Body of pancreas (tissue), 4 donors: ENCODE data around the gene GOLGA7B.

ENCODE experiments used
- POLR2A ChIP-seq, 3 donors: fragments of 450-650 bp; IDR thresholded peaks; one replicate each; pipeline ENCODE4 v1.6.1; 2016; ENCODE audit warnings: antibody characterized with exemption in 3 of 3, mild to moderate bottlenecking in 2 of 3
- TF ChIP-seq, protein P1 (sequence below), 7 experiments: fragments of 450-650 bp in 4 of 7; fragments of 200-600 bp in 3 of 7; sonication (generic) in 3 of 7; IDR thresholded peaks; one replicate each; pipeline ENCODE4 v1.5.1; 2016 to 2019; ENCODE audit warnings: antibody characterized with exemption in 7 of 7

DNA sequence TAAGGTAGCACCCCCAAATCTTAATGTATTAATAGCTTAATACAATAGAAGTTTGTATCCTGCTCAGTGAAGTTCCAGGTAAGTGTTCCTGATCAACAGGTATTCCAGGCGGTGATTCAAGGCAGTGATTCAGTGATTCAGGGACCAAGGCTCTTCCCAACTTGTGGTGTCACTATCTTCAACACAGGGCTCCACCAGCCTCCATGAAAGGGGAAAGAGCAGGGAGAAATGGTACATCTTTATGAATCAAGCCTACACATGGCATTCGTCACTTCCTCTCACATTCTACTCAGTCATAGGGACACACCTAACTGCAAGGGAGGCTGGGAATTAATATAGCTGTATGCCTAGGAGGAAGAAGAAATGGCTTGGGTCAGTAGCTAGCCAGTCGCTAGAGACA lies 5.1 kb downstream of the GOLGA7B start:
- TF ChIP-seq, protein P1, sequence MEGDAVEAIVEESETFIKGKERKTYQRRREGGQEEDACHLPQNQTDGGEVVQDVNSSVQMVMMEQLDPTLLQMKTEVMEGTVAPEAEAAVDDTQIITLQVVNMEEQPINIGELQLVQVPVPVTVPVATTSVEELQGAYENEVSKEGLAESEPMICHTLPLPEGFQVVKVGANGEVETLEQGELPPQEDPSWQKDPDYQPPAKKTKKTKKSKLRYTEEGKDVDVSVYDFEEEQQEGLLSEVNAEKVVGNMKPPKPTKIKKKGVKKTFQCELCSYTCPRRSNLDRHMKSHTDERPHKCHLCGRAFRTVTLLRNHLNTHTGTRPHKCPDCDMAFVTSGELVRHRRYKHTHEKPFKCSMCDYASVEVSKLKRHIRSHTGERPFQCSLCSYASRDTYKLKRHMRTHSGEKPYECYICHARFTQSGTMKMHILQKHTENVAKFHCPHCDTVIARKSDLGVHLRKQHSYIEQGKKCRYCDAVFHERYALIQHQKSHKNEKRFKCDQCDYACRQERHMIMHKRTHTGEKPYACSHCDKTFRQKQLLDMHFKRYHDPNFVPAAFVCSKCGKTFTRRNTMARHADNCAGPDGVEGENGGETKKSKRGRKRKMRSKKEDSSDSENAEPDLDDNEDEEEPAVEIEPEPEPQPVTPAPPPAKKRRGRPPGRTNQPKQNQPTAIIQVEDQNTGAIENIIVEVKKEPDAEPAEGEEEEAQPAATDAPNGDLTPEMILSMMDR (IDR thresholded peaks at IDR 0.05), result no peak
- no peak for TF ChIP-seq POLR2A (IDR thresholded peaks at IDR 0.05)
